Uterus (tissue), 4 donors: Measurements from ENCODE around the gene BPTF. TPM values are rescaled to one million over a fixed set of nuclear protein-coding genes. Genes with fewer than 3 reads are reported as not detected.
"Not testable (repeated sequence)": the region's sequence is repeated elsewhere in the genome, so short reads cannot be mapped to it uniquely, and the experiment has no call there.

Experiments
- DNase-seq, 2 donors: peaks; one replicate each; pipeline ENCODE4 v3.0.0-alpha.2; 2019 to 2020
- H3K27ac ChIP-seq, 2 donors: fragments of 200-600 bp; sonication (generic); 1 replicate in 1 of 2; 2 replicates in 1 of 2; pipeline ENCODE4 v1.5.1; 2016 to 2018
- H3K27me3 ChIP-seq, 2 donors: fragments of 200-600 bp; sonication (generic); one replicate each; pipeline ENCODE4 v1.5.1; 2018 to 2019; ENCODE audit warnings: control low read depth in 1 of 2
- H3K36me3 ChIP-seq, 2 donors: fragments of 200-600 bp; sonication (generic); one replicate each; pipeline ENCODE4 v1.5.1; 2019; ENCODE audit warnings: control low read depth in 1 of 2
- H3K4me1 ChIP-seq, 2 donors: fragments of 200-600 bp; sonication (generic); one replicate each; pipeline ENCODE4 v1.5.1; 2018 to 2019; ENCODE audit warnings: control low read depth in 1 of 2
- H3K4me3 ChIP-seq, 2 donors: fragments of 200-600 bp; sonication (generic); 1 replicate in 1 of 2; 2 replicates in 1 of 2; pipeline ENCODE4 v1.5.1; 2018 to 2019; ENCODE audit warnings: mild to moderate bottlenecking in 1 of 2
- H3K9me3 ChIP-seq, 2 donors: fragments of 200-600 bp; sonication (generic); one replicate each; pipeline ENCODE4 v1.5.1; 2019; ENCODE audit warnings: control low read depth in 1 of 2
- POLR2A ChIP-seq, 2 donors: fragments of 450-650 bp; IDR thresholded peaks; one replicate each; pipeline ENCODE4 v1.6.1; 2016; ENCODE audit warnings: antibody characterized with exemption in 2 of 2, mild to moderate bottlenecking in 1 of 2, moderate library complexity in 1 of 2
- intact Hi-C: fragments of 100-400 bp; cut with DNase I; formaldehyde crosslinking; loops from one replicate; pipeline ENCODE4 v1.15.1; 2023; ENCODE audit warnings: low total_unique reads
- total RNA-seq, 4 donors: library from RNA; depleted of rRNA in 3 of 4; stranded (reverse); fragments of >200 nt in 3 of 4; gene quantifications; one replicate each; pipeline versions ENCODE4 v1.1.0 to v1.2.4, GENCODE V29; 2014 to 2023
- TF ChIP-seq, protein P1 (sequence below), 4 experiments: fragments of 200-600 bp in 2 of 4; fragments of 450-650 bp in 2 of 4; sonication (generic) in 2 of 4; IDR thresholded peaks; one replicate each; pipeline ENCODE4 v1.5.1; 2016 to 2019; ENCODE audit warnings: antibody characterized with exemption in 4 of 4, mild to moderate bottlenecking in 2 of 4, moderate library complexity in 1 of 4
- donor health status: DM: yes; HTN: yes; CAD: no.

Gene BPTF
- total RNA-seq, 4 donors from 2014 or later, result 67.6 to 183 (median 117) TPM

GRCh38 chr17:67785504-67785903, 39.8 kb upstream of the BPTF start:
- no peaks in the 10 kb centered on the region for H3K27me3 ChIP-seq
- no peak for DNase-seq
- intact Hi-C loops, result no loop called here
- no peak overlapping the region for H3K27ac ChIP-seq
- H3K36me3 ChIP-seq, result no peaks in the 10 kb centered on the region
- H3K4me3 ChIP-seq, result no peak overlapping the region
- TF ChIP-seq POLR2A (IDR thresholded peaks at IDR 0.05), result no peak
- TF ChIP-seq, protein P1, sequence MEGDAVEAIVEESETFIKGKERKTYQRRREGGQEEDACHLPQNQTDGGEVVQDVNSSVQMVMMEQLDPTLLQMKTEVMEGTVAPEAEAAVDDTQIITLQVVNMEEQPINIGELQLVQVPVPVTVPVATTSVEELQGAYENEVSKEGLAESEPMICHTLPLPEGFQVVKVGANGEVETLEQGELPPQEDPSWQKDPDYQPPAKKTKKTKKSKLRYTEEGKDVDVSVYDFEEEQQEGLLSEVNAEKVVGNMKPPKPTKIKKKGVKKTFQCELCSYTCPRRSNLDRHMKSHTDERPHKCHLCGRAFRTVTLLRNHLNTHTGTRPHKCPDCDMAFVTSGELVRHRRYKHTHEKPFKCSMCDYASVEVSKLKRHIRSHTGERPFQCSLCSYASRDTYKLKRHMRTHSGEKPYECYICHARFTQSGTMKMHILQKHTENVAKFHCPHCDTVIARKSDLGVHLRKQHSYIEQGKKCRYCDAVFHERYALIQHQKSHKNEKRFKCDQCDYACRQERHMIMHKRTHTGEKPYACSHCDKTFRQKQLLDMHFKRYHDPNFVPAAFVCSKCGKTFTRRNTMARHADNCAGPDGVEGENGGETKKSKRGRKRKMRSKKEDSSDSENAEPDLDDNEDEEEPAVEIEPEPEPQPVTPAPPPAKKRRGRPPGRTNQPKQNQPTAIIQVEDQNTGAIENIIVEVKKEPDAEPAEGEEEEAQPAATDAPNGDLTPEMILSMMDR (IDR thresholded peaks at IDR 0.05), result no peak
- no peaks in the 10 kb centered on the region for H3K4me1 ChIP-seq
- H3K9me3 ChIP-seq, result no peaks in the 10 kb centered on the region

- Histone ChIP-seq H3K4me3 (no peak overlapping the region), H3K4me1 (no peaks in the 10 kb centered on the region), H3K36me3 (no peaks in the 10 kb centered on the region), H3K27ac (no peak overlapping the region), H3K27me3 (no peaks in the 10 kb centered on the region), H3K9me3 (no peaks in the 10 kb centered on the region)
- no peak for TF ChIP-seq POLR2A (IDR thresholded peaks at IDR 0.05)
- TF ChIP-seq, protein P1 (IDR thresholded peaks at IDR 0.05), result peak; percentile 15 to 53 (median 40)
- peak; percentile 32 to 49 for DNase-seq
- intact Hi-C loops, result no loop called here
Observed at GRCh38 chr17:67800495-67800928, 24.8 kb upstream of the BPTF start.

DNA sequence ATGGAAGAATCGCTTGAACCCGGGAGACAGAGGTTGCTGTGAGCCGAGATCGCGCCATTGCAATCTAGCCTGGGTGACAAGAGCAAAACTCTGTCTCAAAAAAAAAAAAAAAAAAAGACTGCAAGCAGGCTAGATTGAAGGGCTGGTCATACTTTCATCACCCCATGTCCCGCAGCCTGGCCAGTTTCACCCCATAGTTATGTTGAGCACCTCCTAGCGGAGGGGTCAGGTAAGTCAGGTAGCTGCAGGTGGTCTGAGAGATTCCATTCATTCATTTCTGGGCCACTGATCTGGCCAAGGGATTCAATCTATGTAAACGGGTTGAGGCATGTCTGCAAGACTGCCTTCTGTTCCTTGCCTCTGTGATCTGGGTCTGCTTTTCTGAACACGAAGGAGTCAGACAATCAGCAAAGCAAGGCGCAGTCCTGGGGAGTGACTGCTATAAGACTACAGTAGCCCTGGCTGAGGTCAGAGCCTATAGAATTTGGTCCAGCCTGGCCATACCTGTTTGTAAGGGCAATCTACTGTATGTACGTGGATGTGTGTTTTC, 23.6 kb upstream of the BPTF start:
- no peak for DNase-seq
- Histone ChIP-seq H3K27ac (no peak overlapping the region), H3K4me3 (no peak overlapping the region), H3K9me3 (no peaks in the 10 kb centered on the region), H3K4me1 (no peaks in the 10 kb centered on the region), H3K27me3 (no peaks in the 10 kb centered on the region), H3K36me3 (no peaks in the 10 kb centered on the region)
- intact Hi-C loops, result no loop called here
- TF ChIP-seq, protein P1 (IDR thresholded peaks at IDR 0.05), result no peak
- no peak for TF ChIP-seq POLR2A (IDR thresholded peaks at IDR 0.05)

- Histone ChIP-seq H3K9me3 (no peaks in the 10 kb centered on the region), H3K4me1 (no peaks in the 10 kb centered on the region), H3K27ac (no peak overlapping the region), H3K27me3 (no peaks in the 10 kb centered on the region), H3K36me3 (no peaks in the 10 kb centered on the region), H3K4me3 (no peak overlapping the region)
- TF ChIP-seq, protein P1 (IDR thresholded peaks at IDR 0.05), result no peak
- TF ChIP-seq POLR2A (IDR thresholded peaks at IDR 0.05), result no peak
- intact Hi-C loops, result no loop called here
- DNase-seq, result no peak
Observed at GRCh38 chr17:67810464-67810863, 14.8 kb upstream of the BPTF start.

- H3K27ac ChIP-seq, H3K4me3 ChIP-seq, H3K27me3 ChIP-seq, H3K9me3 ChIP-seq, DNase-seq, intact Hi-C loops, H3K4me1 ChIP-seq, H3K36me3 ChIP-seq: not testable (repeated sequence)
Observed at GRCh38 chr17:67812380-67812779, 12.9 kb upstream of the BPTF start.

- Histone ChIP-seq H3K27me3 (no peaks in the 10 kb centered on the region), H3K4me3 (no peak overlapping the region), H3K27ac (no peak overlapping the region), H3K9me3 (no peaks in the 10 kb centered on the region), H3K36me3 (no peaks in the 10 kb centered on the region), H3K4me1 (no peaks in the 10 kb centered on the region)
- DNase-seq, result no peak
- intact Hi-C loops, result no loop called here
- no peak for TF ChIP-seq POLR2A (IDR thresholded peaks at IDR 0.05)
- TF ChIP-seq, protein P1 (IDR thresholded peaks at IDR 0.05), result no peak
Observed at GRCh38 chr17:67813803-67814180, 11.5 kb upstream of the BPTF start.
